IMR-90 (cell line): ENCODE measurements around the gene LLCFC1. TPM values are rescaled to one million over a fixed set of nuclear protein-coding genes. Genes with fewer than 3 reads are reported as not detected.

Source experiments
- ATAC-seq: fragments of 200-7000 bp; cut with Tn5 transposase; 2 replicates; pipeline ENCODE4 v1.9.1; 2020; ENCODE audit warnings: low read depth, mild to moderate bottlenecking, moderate library complexity
- BruUV-seq: library from RNA; stranded (reverse); fragments of 400-500 nt; replicated peaks from 2 replicates; lab custom pipeline; 2021; lab: Mats Ljungman, UMichigan
- CTCF ChIA-PET: fragments of 300-600 bp; formaldehyde crosslinking; extraction: SDS; loops from one replicate; lab custom pipeline; 2021; ENCODE audit warnings: antibody characterized with exemption; lab: Yijun Ruan, JAX
- POLR2A ChIA-PET: fragments of 300-600 bp; sonication (Branson Sonifier 250); formaldehyde crosslinking; loops from one replicate; lab custom pipeline; 2022; ENCODE audit warnings: antibody characterized with exemption; ENCODE audit not compliant: unreplicated experiment; lab: Charles Lee
- DNase-seq: peaks from one replicate; pipeline ENCODE4 v3.0.0; 2013
- H2AFZ ChIP-seq: replicated peaks from 2 replicates; pipeline ENCODE3; 2013; ENCODE audit warnings: low read length, mild to moderate bottlenecking; ENCODE audit not compliant: poor library complexity
- H2AK5ac ChIP-seq: 2 replicates; pipeline ENCODE4 v1.6.1; 2013; ENCODE audit warnings: low read depth, low read length, inconsistent platforms
- H2AK9ac ChIP-seq: replicated peaks from 2 replicates; pipeline ENCODE3; 2013; ENCODE audit warnings: mild to moderate bottlenecking, low read depth, low read length, moderate library complexity; ENCODE audit not compliant: poor library complexity
- H2BK120ac ChIP-seq: 2 replicates; pipeline ENCODE4 v1.6.1; 2013; ENCODE audit warnings: low read depth, low read length, inconsistent platforms
- H2BK15ac ChIP-seq: 3 replicates; pipeline ENCODE4 v1.6.1; 2013; ENCODE audit warnings: low read depth, low read length, inconsistent platforms
- H2BK20ac ChIP-seq: 2 replicates; pipeline ENCODE4 v1.6.1; 2013; ENCODE audit warnings: low read depth, mild to moderate bottlenecking, inconsistent platforms, low read length, moderate library complexity
- H2BK5ac ChIP-seq: 2 replicates; pipeline ENCODE4 v1.6.1; 2013; ENCODE audit warnings: mild to moderate bottlenecking, low read depth, low read length, inconsistent platforms; ENCODE audit not compliant: poor library complexity, severe bottlenecking
- H3K14ac ChIP-seq: replicated peaks from 2 replicates; pipeline ENCODE4 v1.6.1; 2013; ENCODE audit warnings: low read depth, low read length, inconsistent platforms
- H3K18ac ChIP-seq: 2 replicates; pipeline ENCODE4 v1.6.1; 2013; ENCODE audit warnings: low read depth, low read length, control low read depth
- H3K23ac ChIP-seq: 2 replicates; pipeline ENCODE4 v1.6.1; 2013; ENCODE audit warnings: low read depth, low read length, inconsistent platforms
- H3K27ac ChIP-seq: 2 replicates; pipeline ENCODE4 v1.5.1; 2013; ENCODE audit warnings: mild to moderate bottlenecking, control low read depth, low read length; ENCODE audit not compliant: insufficient read depth
- H3K27me3 ChIP-seq: 2 replicates; pipeline ENCODE4 v1.6.1; 2013; ENCODE audit warnings: low read length; ENCODE audit not compliant: control insufficient read depth, insufficient read depth
- H3K36me3 ChIP-seq: 2 replicates; pipeline ENCODE4 v1.6.1; 2013; ENCODE audit warnings: low read length, mixed read lengths; ENCODE audit not compliant: control insufficient read depth, insufficient read depth
- H3K4ac ChIP-seq: 2 replicates; pipeline ENCODE4 v1.6.1; 2013; ENCODE audit warnings: low read depth, low read length, inconsistent platforms
- H3K4me1 ChIP-seq: 2 replicates; pipeline ENCODE4 v1.6.1; 2013; ENCODE audit warnings: low read length, mixed read lengths; ENCODE audit not compliant: control insufficient read depth, insufficient read depth
- H3K4me2 ChIP-seq: 2 replicates; pipeline ENCODE4 v1.6.1; 2013; ENCODE audit warnings: low read depth, mild to moderate bottlenecking, control low read depth, low read length, moderate library complexity
- H3K4me3 ChIP-seq: 2 replicates; pipeline ENCODE4 v1.5.1; 2013; ENCODE audit warnings: low read depth, mild to moderate bottlenecking, control low read depth, low read length, moderate library complexity; ENCODE audit not compliant: insufficient read depth
- H3K56ac ChIP-seq: 2 replicates; pipeline ENCODE4 v1.6.1; 2013; ENCODE audit warnings: low read length, inconsistent platforms; ENCODE audit not compliant: insufficient read depth; ENCODE audit errors: extremely low read depth
- H3K79me1 ChIP-seq, 2 experiments: 2 replicates each; pipeline ENCODE4 v1.6.1; 2013; ENCODE audit warnings: low read length in 2 of 2, inconsistent platforms in 1 of 2, low read depth in 1 of 2
- H3K9ac ChIP-seq: 2 replicates; pipeline ENCODE4 v1.6.1; 2013; ENCODE audit warnings: low read depth, low read length, control low read depth
- H3K9me1 ChIP-seq: 2 replicates; pipeline ENCODE4 v1.6.1; 2013; ENCODE audit warnings: low read length, inconsistent platforms; ENCODE audit not compliant: insufficient read depth
- H3K9me3 ChIP-seq: 2 replicates; pipeline ENCODE4 v1.6.1; 2013; ENCODE audit warnings: low read length; ENCODE audit not compliant: control insufficient read depth, insufficient read depth
- H4K20me1 ChIP-seq: 2 replicates; pipeline ENCODE4 v1.6.1; 2013; ENCODE audit warnings: low read length, inconsistent platforms; ENCODE audit not compliant: insufficient read depth
- H4K5ac ChIP-seq: 2 replicates; pipeline ENCODE4 v1.6.1; 2013; ENCODE audit warnings: mild to moderate bottlenecking, low read depth, low read length, control low read depth
- H4K8ac ChIP-seq, 2 experiments: 2 replicates each; pipeline ENCODE4 v1.6.1; 2013; ENCODE audit warnings: low read depth in 2 of 2, low read length in 2 of 2, control low read depth in 1 of 2, inconsistent platforms in 1 of 2
- H4K91ac ChIP-seq: 2 replicates; pipeline ENCODE4 v1.6.1; 2013; ENCODE audit warnings: low read depth, low read length, inconsistent platforms; ENCODE audit not compliant: insufficient read depth
- BHLHE40 ChIP-seq: fragments of 150-350 bp; IDR thresholded peaks from 2 replicates; pipeline ENCODE4 v1.6.1; 2016; ENCODE audit warnings: mild to moderate bottlenecking, low read depth, low read length
- CEBPB ChIP-seq: IDR thresholded peaks from 2 replicates; pipeline ENCODE4 v1.6.1; 2012; ENCODE audit warnings: low read depth, low read length, improper control_type of control experiment
- CHD1 ChIP-seq: IDR thresholded peaks from 2 replicates; pipeline ENCODE4 v1.6.1; 2012; ENCODE audit warnings: low read depth, low read length, improper control_type of control experiment
- FOS ChIP-seq: fragments of 150-350 bp; IDR thresholded peaks from 2 replicates; pipeline ENCODE4 v1.6.1; 2016; ENCODE audit warnings: low read depth, low read length
- MAFK ChIP-seq: IDR thresholded peaks from 2 replicates; pipeline ENCODE4 v1.6.1; 2012; ENCODE audit warnings: low read depth, low read length, improper control_type of control experiment
- MAZ ChIP-seq: IDR thresholded peaks from 2 replicates; pipeline ENCODE4 v1.6.1; 2012; ENCODE audit warnings: low read depth, mild to moderate bottlenecking, low read length, improper control_type of control experiment, moderate library complexity, borderline replicate concordance
- MXI1 ChIP-seq: IDR thresholded peaks from 2 replicates; pipeline ENCODE4 v1.6.1; 2012; ENCODE audit warnings: low read depth, mild to moderate bottlenecking, low read length, moderate library complexity, borderline replicate concordance
- NFE2L2 ChIP-seq: fragments of 150-350 bp; IDR thresholded peaks from 2 replicates; pipeline ENCODE4 v1.6.1; 2016; ENCODE audit warnings: low read depth, mild to moderate bottlenecking, low read length
- POLR2A ChIP-seq: IDR thresholded peaks from 2 replicates; pipeline ENCODE4 v1.6.1; 2012; ENCODE audit warnings: mild to moderate bottlenecking, low read depth, low read length
- RAD21 ChIP-seq: IDR thresholded peaks from 2 replicates; pipeline ENCODE4 v1.6.1; 2012; ENCODE audit warnings: low read length, improper control_type of control experiment
- RCOR1 ChIP-seq: IDR thresholded peaks from 2 replicates; pipeline ENCODE4 v1.6.1; 2012; ENCODE audit warnings: mild to moderate bottlenecking, low read length, improper control_type of control experiment; ENCODE audit not compliant: insufficient replicate concordance
- RFX5 ChIP-seq: IDR thresholded peaks from 2 replicates; pipeline ENCODE4 v1.8.0; 2012; ENCODE audit warnings: low read depth, mild to moderate bottlenecking, low read length, moderate library complexity
- SMC3 ChIP-seq: fragments of 150-350 bp; IDR thresholded peaks from 2 replicates; pipeline ENCODE4 v1.6.1; 2016; ENCODE audit warnings: low read depth, mild to moderate bottlenecking, antibody characterized with exemption, low read length, moderate library complexity
- USF2 ChIP-seq: fragments of 150-350 bp; IDR thresholded peaks from 2 replicates; pipeline ENCODE4 v1.6.1; 2017; ENCODE audit warnings: mild to moderate bottlenecking, antibody characterized with exemption, low read length, low read depth
- WGBS, 2 experiments: methylation state at CpG; one replicate each; pipeline versions ENCODE4 v1.1.5 to v1.1.7; 2013; ENCODE audit warnings: missing lambda C conversion rate in 2 of 2; ENCODE audit not compliant: insufficient read length in 1 of 2; ENCODE audit errors: extremely low coverage in 2 of 2; 5-methylcytosine and 5-hydroxymethylcytosine counted together
- dilution Hi-C: fragments of 300-500 bp; cut with HindIII; formaldehyde crosslinking; loops from one replicate; pipeline ENCODE4 v1.14.3; 2018; ENCODE audit warnings: low sequenced_read_pairs; ENCODE audit not compliant: unreplicated experiment
- in situ Hi-C: fragments of 300-500 bp; cut with MboI; formaldehyde crosslinking; loops from 3 replicates; pipeline ENCODE4 v1.14.3; 2019; ENCODE audit warnings: low sequenced_read_pairs, inconsistent platforms, mixed read lengths
- intact Hi-C: fragments of 100-400 bp; cut with micrococcal nuclease; formaldehyde crosslinking; loops from 2 replicates; pipeline ENCODE4 v1.10.0; 2022
- polyA plus RNA-seq, 3 experiments: library from polyadenylated mRNA; depleted of rRNA; stranded (reverse); fragments of >200 nt; gene quantifications; 2 replicates each; pipeline ENCODE4 v1.2.3, GENCODE V29; 2012; ENCODE audit warnings: low replicate concordance in 1 of 3
- total RNA-seq: library from RNA; depleted of rRNA; stranded (reverse); fragments of >200 nt; gene quantifications from 2 replicates; pipeline ENCODE4 v1.2.3, GENCODE V29; 2012
- TF ChIP-seq, protein P1 (sequence below): conservative IDR thresholded peaks from 2 replicates; pipeline ENCODE4 v1.5.1; 2012; ENCODE audit warnings: mild to moderate bottlenecking, low read depth, low read length, improper control_type of control experiment
- TF ChIP-seq, protein P2 (sequence below): fragments of 150-350 bp; IDR thresholded peaks from 2 replicates; pipeline ENCODE4 v1.6.1; 2016; ENCODE audit warnings: low read depth, mild to moderate bottlenecking, low read length, moderate library complexity, borderline replicate concordance

LLCFC1 gene
- total and polyA plus RNA-seq, 2 of the 4 experiments (the other 2 are of a cell fraction) = not detected

DNA sequence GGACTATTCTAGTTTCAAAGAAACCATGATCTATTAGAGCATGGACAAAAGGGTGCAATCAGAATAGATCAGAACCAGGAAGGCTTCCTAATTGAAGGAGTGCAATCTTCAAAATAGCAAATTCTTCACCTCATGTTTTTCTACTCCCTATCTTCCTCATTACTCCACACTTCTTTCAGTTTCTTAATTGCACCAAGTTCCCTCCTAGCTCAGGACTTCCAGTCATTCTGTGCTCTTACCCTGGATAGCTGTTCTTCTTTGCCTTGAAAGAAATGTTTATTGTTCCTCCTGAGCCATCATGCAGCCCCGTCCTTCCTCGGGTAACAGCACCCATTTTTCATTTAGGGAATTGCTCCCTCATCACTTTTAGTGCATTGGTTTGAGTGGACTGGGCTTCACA, 28.8 kb upstream of the LLCFC1 start:
- H4K5ac ChIP-seq = no peak overlapping the region
- BruUV-seq = no TSS peak
- H3K23ac ChIP-seq = no peak overlapping the region
- intact Hi-C loops = no loop called here
- ChIA-PET POLR2A (no interaction called here), CTCF (no interaction called here)
- H3K4ac ChIP-seq = no peak overlapping the region
- H4K91ac ChIP-seq = no peak overlapping the region
- no peak overlapping the region for H2BK5ac ChIP-seq
- no CpG with 5 or more reads among the region's 2 CpGs for WGBS, 2 experiments
- no peak for TF ChIP-seq RCOR1
- TF ChIP-seq MAFK = no peak
- no peak for TF ChIP-seq SMC3
- TF ChIP-seq RFX5 = no peak
- TF ChIP-seq RAD21 = no peak
- TF ChIP-seq, protein P1, sequence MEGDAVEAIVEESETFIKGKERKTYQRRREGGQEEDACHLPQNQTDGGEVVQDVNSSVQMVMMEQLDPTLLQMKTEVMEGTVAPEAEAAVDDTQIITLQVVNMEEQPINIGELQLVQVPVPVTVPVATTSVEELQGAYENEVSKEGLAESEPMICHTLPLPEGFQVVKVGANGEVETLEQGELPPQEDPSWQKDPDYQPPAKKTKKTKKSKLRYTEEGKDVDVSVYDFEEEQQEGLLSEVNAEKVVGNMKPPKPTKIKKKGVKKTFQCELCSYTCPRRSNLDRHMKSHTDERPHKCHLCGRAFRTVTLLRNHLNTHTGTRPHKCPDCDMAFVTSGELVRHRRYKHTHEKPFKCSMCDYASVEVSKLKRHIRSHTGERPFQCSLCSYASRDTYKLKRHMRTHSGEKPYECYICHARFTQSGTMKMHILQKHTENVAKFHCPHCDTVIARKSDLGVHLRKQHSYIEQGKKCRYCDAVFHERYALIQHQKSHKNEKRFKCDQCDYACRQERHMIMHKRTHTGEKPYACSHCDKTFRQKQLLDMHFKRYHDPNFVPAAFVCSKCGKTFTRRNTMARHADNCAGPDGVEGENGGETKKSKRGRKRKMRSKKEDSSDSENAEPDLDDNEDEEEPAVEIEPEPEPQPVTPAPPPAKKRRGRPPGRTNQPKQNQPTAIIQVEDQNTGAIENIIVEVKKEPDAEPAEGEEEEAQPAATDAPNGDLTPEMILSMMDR = no peak
- TF ChIP-seq NFE2L2 = no peak
- no peak for TF ChIP-seq CEBPB
- no peak for TF ChIP-seq USF2
- TF ChIP-seq BHLHE40 = no peak
- TF ChIP-seq, protein P2, sequence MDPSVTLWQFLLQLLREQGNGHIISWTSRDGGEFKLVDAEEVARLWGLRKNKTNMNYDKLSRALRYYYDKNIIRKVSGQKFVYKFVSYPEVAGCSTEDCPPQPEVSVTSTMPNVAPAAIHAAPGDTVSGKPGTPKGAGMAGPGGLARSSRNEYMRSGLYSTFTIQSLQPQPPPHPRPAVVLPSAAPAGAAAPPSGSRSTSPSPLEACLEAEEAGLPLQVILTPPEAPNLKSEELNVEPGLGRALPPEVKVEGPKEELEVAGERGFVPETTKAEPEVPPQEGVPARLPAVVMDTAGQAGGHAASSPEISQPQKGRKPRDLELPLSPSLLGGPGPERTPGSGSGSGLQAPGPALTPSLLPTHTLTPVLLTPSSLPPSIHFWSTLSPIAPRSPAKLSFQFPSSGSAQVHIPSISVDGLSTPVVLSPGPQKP = no peak
- no peak for TF ChIP-seq FOS
- TF ChIP-seq CHD1 = no peak
- TF ChIP-seq POLR2A = no peak
- no peak for TF ChIP-seq MAZ
- TF ChIP-seq MXI1 = no peak
- no peaks in the 10 kb centered on the region for H3K4me1 ChIP-seq
- DNase-seq = no peak
- H3K79me1 ChIP-seq = no peaks in the 10 kb centered on the region
- dilution Hi-C loops = no loop called here
- no peak overlapping the region for H2AFZ ChIP-seq
- H3K56ac ChIP-seq = no peak overlapping the region
- H3K18ac ChIP-seq = no peak overlapping the region
- no peak overlapping the region for H3K9ac ChIP-seq
- no peaks in the 10 kb centered on the region for H3K27me3 ChIP-seq
- H3K4me2 ChIP-seq = no peak overlapping the region
- H3K36me3 ChIP-seq = no peaks in the 10 kb centered on the region
- H4K20me1 ChIP-seq = no peaks in the 10 kb centered on the region
- no peak overlapping the region for H3K27ac ChIP-seq
- no peak overlapping the region for H3K14ac ChIP-seq
- no peak overlapping the region for H2BK15ac ChIP-seq
- H3K9me1 ChIP-seq = no peaks in the 10 kb centered on the region
- peaks cover 6% of the 10 kb centered on the region for H3K9me3 ChIP-seq
- no peak overlapping the region for H2AK9ac ChIP-seq
- no peak overlapping the region for H2BK20ac ChIP-seq
- H3K4me3 ChIP-seq = no peak overlapping the region
- in situ Hi-C loops = no loop called here
- H2AK5ac ChIP-seq = no peak overlapping the region
- no peak for ATAC-seq
- H4K8ac ChIP-seq = no peak overlapping the region
- H2BK120ac ChIP-seq = no peak overlapping the region
